ENCODE results near the gene SLF1. TPM values are rescaled to one million over a fixed set of nuclear protein-coding genes. Genes with fewer than 3 reads are reported as not detected.

Gene SLF1
- total and polyA plus RNA-seq, 2 experiments from 2014 or later: 36.3 to 43.8 TPM

GRCh38 chr5:94623011-94623410, 4.5 kb downstream of the SLF1 start:
- peaks cover 10% of the 10 kb centered on the region for H3K4me1 Mint-ChIP-seq
- Histone ChIP-seq H3K36me3 (ENCODE audit: insufficient read depth) (no peaks in the 10 kb centered on the region), H3K27me3 (ENCODE audit: insufficient read depth) (no peaks in the 10 kb centered on the region), H3F3A (replicated peaks; ENCODE audit: low read depth) (no peaks in the 10 kb centered on the region), H3K27ac (ENCODE audit: low read depth) (no peak overlapping the region), H4K20me1 (replicated peaks; ENCODE audit: insufficient read depth) (peaks cover 23% of the 10 kb centered on the region), H2AFZ (no peak overlapping the region), H3K4me1 (ENCODE audit: insufficient read depth) (0 out of 2 replicates have a peak, but pooled peaks cover 2% of the 10 kb centered on the region), H3K79me2 (replicated peaks; ENCODE audit: insufficient read depth) (peaks cover 80% of the 10 kb centered on the region), H3K9me2 (ENCODE audit: insufficient read depth) (no peaks in the 10 kb centered on the region), H3K4me2 (no peak overlapping the region), H3K4me3 (no peak overlapping the region)
- no peak for TF ChIP-seq ZNF114 (CRISPR knock-in tag; IDR thresholded peaks at IDR 0.05)
- TF ChIP-seq NANOG (IDR thresholded peaks at IDR 0.05; ENCODE audit: borderline replicate concordance): no peak
- TF ChIP-seq STAT1 (IDR thresholded peaks at IDR 0.05; ENCODE audit: unreplicated experiment): no peak
- TF ChIP-seq ETS1 (IDR thresholded peaks at IDR 0.05): no peak
- TF ChIP-seq REST (IDR thresholded peaks at IDR 0.05; ENCODE audit: unreplicated experiment): no peak
- no peak for TF ChIP-seq EZH2phosphoT487 (IDR thresholded peaks at IDR 0.05; ENCODE audit: unreplicated experiment)
- TF ChIP-seq CTCF (conservative IDR thresholded peaks at IDR 0.05; ENCODE audit: low read depth in 2 of 2): no peak
- no peak for TF ChIP-seq POLR2AphosphoS5 (IDR thresholded peaks at IDR 0.05; ENCODE audit: low read depth)
- TF ChIP-seq ZNF331 (CRISPR knock-in tag; IDR thresholded peaks at IDR 0.05; ENCODE audit: low read depth): no peak
- TF ChIP-seq ZNF462 (CRISPR knock-in tag; IDR thresholded peaks at IDR 0.05): no peak
- TF ChIP-seq EZH2 (IDR thresholded peaks at IDR 0.05; ENCODE audit: low read depth, unreplicated experiment): no peak
- no peak overlapping the region for H3K27ac Mint-ChIP-seq
- no peaks in the 10 kb centered on the region; the same call in 2 of the 3 replicates for H3K36me3 Mint-ChIP-seq (ENCODE audit: low read depth)
- DNase-seq (ENCODE audit: low spot score) (no peak), ATAC-seq (no peak)
- no peaks in the 10 kb centered on the region for H3K27me3 Mint-ChIP-seq (ENCODE audit: insufficient read depth, low read depth, poor library complexity)
- no peak overlapping the region for H3K4me3 Mint-ChIP-seq
- H3K9me3 Mint-ChIP-seq: no peaks in the 10 kb centered on the region

All from GM23338 (cell line).